Measurements from ENCODE around the gene PLCB1.
"Not testable (repeated sequence)": the region's sequence is repeated elsewhere in the genome, so short reads cannot be mapped to it uniquely, and the experiment has no call there.

PLCB1 gene

GRCh38 chr20:8788275-8788674 lies 656.2 kb downstream of the PLCB1 start:
- DNase-seq (ENCODE audit: low read depth): no peak

DNA sequence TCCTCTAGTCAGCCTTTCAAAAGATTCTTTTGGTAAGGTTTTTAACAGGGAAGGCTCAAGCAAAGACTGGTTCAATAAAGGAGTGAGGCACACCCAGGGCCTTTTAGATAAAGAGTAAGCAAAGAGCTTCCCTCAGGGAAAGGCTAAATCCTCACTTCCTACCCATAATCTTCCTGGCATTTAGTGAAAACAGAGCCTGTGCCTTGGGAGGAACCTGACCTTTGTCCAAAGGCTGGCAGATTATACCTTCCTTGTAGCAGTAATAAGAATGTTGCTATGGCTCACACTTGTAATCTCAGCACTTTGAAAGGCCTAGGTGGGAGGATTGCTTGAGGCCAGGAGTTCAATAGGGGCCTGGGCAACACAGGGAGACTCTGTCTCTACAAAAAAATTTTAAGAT lies 656.8 kb downstream of the PLCB1 start:
- DNase-seq (ENCODE audit: low read depth): no peak

- no peak for DNase-seq (ENCODE audit: low read depth)
Measured at GRCh38 chr20:8790442-8791074, 658.5 kb downstream of the PLCB1 start.

GRCh38 chr20:8795404-8795803 lies 663.3 kb downstream of the PLCB1 start:
- no peak for DNase-seq (ENCODE audit: low read depth)

- DNase-seq (ENCODE audit: low read depth): no peak
Measured at GRCh38 chr20:8796088-8796660, 664.1 kb downstream of the PLCB1 start.

GRCh38 chr20:8798505-8798904 lies 666.4 kb downstream of the PLCB1 start:
- DNase-seq (ENCODE audit: low read depth): no peak

DNA sequence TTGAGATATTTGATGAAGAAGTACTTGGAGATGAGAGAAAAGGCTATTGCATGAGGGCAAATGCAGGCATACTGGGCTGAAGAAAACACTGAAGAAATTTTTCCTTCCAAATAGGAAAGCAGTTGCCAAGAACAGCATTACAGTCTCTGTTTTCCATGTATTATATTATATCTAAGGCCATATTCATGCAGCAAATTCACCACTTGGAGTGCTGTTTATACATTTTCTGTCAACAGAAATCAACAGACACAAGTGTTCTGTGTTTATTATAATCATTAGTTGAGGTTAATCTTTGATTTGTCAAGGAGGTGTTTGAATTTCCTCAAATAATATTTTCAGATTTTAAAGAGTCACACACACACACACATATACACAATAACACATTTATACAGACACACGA lies 668.0 kb downstream of the PLCB1 start:
- no peak for DNase-seq (ENCODE audit: low read depth)

- no peak for DNase-seq (ENCODE audit: low read depth)
Measured at GRCh38 chr20:8801686-8802085, 669.6 kb downstream of the PLCB1 start.

DNA sequence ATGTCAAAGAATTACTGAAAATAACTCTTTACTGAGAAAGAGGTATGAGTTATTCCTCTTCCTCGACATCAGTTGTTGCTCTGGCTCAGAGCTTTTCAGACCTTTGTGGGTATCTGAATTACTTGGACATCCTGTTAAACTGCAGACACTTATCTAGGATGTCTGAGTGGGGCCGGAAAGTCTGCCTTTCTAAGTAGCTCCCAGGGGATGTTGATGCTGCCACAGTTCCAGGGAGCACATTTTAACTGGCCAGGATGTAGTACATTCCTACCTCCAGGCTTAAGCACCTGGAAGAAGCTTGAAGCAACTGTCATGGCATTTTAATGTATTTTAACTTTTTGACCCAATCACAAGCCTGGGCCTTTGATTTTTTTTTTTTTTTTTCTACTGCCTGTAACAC lies 671.0 kb downstream of the PLCB1 start:
- no peak for DNase-seq (ENCODE audit: low read depth)

GRCh38 chr20:8803941-8804340 lies 671.9 kb downstream of the PLCB1 start:
- no peak for DNase-seq (ENCODE audit: low read depth)

DNA sequence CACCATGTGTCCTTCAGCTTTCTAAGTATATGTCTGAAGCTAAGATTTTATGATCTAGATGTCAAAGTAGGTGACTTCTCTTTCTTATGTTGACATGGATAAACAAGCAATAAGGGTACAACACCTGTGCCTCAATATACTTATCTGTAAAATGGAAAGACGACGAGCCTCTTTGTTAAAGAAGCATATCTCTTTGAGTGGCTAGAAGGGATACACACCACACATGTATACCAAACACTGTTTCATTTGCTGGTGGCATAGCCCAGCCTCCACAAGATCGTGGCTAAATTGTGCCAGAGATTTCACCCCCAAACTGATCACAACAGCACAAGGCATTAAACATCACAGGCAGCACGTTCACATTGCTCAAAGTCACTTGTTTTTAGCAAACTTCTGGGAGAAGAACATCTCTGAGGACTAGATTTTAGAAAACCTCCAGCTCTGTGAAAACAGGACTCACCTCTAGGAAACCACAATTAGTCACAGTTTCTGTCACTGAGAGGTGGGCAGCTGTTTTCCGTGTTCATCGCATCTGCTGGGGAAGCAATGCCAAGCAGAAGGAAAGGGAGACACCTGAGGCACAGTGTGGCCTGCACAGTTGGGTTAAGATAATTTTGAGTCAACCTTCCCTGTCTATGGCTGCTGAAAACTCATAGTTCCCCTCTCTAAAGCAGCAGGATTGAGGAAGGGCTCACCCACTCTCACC lies 673.8 kb downstream of the PLCB1 start:
- DNase-seq (ENCODE audit: low read depth): no peak

DNA sequence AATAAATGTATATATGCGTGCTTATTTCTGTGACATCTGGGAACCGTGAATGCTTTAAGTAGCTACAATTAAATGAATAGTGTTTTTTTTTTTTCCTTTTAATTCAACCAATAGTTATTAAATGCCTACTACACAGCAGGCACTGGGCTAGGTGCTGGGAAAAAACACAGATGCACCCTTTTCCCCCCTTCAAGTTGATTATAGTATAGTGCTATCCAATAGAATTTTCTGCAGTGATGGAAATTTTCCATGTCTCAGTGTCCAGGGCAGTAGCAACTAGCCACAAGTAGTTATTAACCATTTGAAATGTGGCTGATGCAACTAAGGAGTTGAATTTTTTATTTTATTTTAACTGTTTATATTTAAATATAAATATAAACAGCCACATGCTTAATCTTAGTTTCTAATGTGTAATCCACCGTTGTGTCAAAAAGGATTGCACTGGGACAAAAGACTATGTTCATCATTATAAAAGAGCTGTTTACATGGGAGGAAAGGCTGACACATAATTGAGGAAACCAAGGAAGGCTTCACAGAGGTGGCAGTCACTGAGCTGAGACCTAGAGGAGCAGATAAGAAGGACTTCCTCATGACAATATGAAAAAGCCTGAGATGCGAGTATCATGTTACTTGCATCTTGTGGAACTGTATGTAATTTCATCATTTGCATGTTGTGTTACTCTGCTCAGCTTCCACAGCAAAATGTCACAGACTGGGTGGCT lies 675.6 kb downstream of the PLCB1 start:
- no peak for DNase-seq (ENCODE audit: low read depth)

DNA sequence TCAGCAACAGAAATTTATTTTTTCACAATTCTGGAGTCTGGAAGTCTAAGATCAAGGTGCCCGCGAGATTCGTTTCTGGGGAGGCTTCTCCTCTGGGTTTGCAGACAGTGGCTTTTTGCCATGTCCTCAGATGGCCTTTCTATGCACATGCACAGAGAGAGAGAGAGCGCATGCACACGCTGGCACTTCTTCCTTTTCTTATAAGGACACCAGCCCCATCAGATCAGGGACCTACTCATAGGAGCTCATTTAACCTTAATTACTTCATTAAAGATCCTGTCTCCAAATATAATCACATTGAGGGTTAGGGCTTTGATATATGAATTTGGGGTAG lies 676.1 kb downstream of the PLCB1 start:
- DNase-seq (ENCODE audit: low read depth): no peak

GRCh38 chr20:8809107-8809953 lies 677.3 kb downstream of the PLCB1 start:
- DNase-seq (ENCODE audit: low read depth): no peak

- no peak for DNase-seq (ENCODE audit: low read depth)
Measured at GRCh38 chr20:8811801-8812594, 679.9 kb downstream of the PLCB1 start.

DNA sequence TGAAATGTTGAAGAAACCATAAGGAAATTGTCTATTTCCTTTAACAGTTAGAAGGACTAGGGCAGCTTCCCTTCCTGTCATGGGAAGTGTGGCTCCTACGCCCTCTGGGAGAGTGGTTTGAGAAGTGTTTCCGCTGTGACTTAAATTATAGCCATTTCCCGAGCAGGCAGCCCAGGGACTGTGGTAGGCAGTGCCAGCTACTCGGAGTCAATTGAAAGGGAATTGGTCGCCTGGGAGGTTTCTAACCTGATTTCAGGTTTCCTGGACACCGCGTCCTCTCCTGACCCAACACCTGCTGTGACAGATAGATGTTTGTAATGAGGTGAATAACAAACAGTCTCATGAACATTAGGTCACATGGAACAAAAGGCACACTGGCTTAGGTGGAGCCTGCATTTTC lies 680.8 kb downstream of the PLCB1 start:
- DNase-seq (ENCODE audit: low read depth): no peak

- DNase-seq (ENCODE audit: low read depth): no peak
Measured at GRCh38 chr20:8815208-8815607, 683.1 kb downstream of the PLCB1 start.

GRCh38 chr20:8829256-8829655 lies 697.2 kb downstream of the PLCB1 start:
- DNase-seq (ENCODE audit: low read depth): no peak

GRCh38 chr20:8834294-8834693 lies 702.2 kb downstream of the PLCB1 start:
- DNase-seq (ENCODE audit: low read depth): not testable (repeated sequence)

GRCh38 chr20:8834851-8835250 lies 702.8 kb downstream of the PLCB1 start:
- no peak for DNase-seq (ENCODE audit: low read depth)

DNA sequence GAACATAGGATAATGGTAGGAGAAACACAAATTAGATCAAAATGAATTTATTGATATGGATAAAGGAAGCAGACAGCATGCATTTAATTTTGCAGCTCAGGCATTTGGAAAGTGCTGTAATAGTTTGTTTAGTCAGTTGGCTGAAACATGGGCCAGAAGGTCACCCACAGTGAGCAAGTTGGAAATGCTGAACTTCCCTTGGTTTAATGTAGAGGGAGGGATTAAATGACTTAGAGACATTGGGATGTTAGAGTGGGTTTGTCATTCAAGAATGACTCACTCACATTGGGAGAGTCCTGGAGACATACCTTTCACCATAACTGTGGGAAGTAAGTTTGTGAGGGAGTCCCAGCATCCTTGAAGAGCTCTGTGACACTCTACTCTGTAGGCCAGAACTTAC lies 705.3 kb downstream of the PLCB1 start:
- no peak for DNase-seq (ENCODE audit: low read depth)

Measured in stimulated activated CD8-positive, alpha-beta memory T cell treated with anti-CD3 and anti-CD28 coated beads, Interleukin-15, amount 100 ng/mL, for 24 hours (primary cell).